ENCODE data around the gene EOLA2. TPM values are rescaled to one million over a fixed set of nuclear protein-coding genes. Genes with fewer than 3 reads are reported as not detected.
"Not testable (repeated sequence)": the region's sequence is repeated elsewhere in the genome, so short reads cannot be mapped to it uniquely, and the experiment has no call there.

The EOLA2 gene
- 10 to 100 TPM; 40.6 to 45.0 TPM for total RNA-seq

GRCh38 chrX:149938427-149938880 lies at the start of gene EOLA2:
TSS of gene EOLA2 (minus strand) at chrX:149938491. CDS start at chrX:149933874, 4,617 bp downstream.
- H3K9me3 Mint-ChIP-seq, result no peaks in the 10 kb centered on the region
- ChIA-PET CTCF (interaction anchor here (0.6 to 3.2 kb wide), 8 partner anchors 23 to 717 kb away, joined by 3 to 27 read pairs (median 3); partner anchors contain the start of gene EOLA1), POLR2A (interaction anchor here (0.6 to 2.1 kb wide), 9 partner anchors 26 to 755 kb away, joined by 3 to 18 read pairs (median 4); partner anchors contain the start of gene EOLA1)
- DNase-seq, result peak; percentile 94
- peaks cover 5% of the 10 kb centered on the region for H3K36me3 Mint-ChIP-seq (ENCODE audit: low read depth)
- peak within 1 kb of the TSS; percentile 85 for H3K4me3 Mint-ChIP-seq
- H3K27ac Mint-ChIP-seq, result peak within 1 kb of the TSS; percentile 100
- H3K4me1 Mint-ChIP-seq, result peaks cover 7% of the 10 kb centered on the region
- H3K27me3 Mint-ChIP-seq, result no peaks in the 10 kb centered on the region

GRCh38 chrX:149987613-149988012 lies 49.3 kb upstream of the EOLA2 start:
- H3K27ac Mint-ChIP-seq, result no peak overlapping the region
- CTCF ChIA-PET, result no interaction called here
- H3K4me1 Mint-ChIP-seq, result no peaks in the 10 kb centered on the region
- POLR2A ChIA-PET, result no interaction called here
- no peaks in the 10 kb centered on the region for H3K9me3 Mint-ChIP-seq
- H3K27me3 Mint-ChIP-seq, result no peaks in the 10 kb centered on the region
- no peak for DNase-seq
- no peak overlapping the region for H3K4me3 Mint-ChIP-seq
- no peaks in the 10 kb centered on the region for H3K36me3 Mint-ChIP-seq (ENCODE audit: low read depth)

GRCh38 chrX:149984411-149984810 lies 46.1 kb upstream of the EOLA2 start:
- Mint-ChIP-seq H3K4me3 (no peak overlapping the region), H3K9me3 (no peaks in the 10 kb centered on the region), H3K27ac (no peak overlapping the region), H3K4me1 (no peaks in the 10 kb centered on the region), H3K36me3 (ENCODE audit: low read depth) (no peaks in the 10 kb centered on the region), H3K27me3 (no peaks in the 10 kb centered on the region)
- CTCF ChIA-PET, result no interaction called here
- DNase-seq, result no peak
- POLR2A ChIA-PET, result no interaction called here

GRCh38 chrX:149982310-149982709 lies 44.0 kb upstream of the EOLA2 start:
- Mint-ChIP-seq H3K4me1 (no peaks in the 10 kb centered on the region), H3K27me3 (no peaks in the 10 kb centered on the region), H3K36me3 (ENCODE audit: low read depth) (no peaks in the 10 kb centered on the region), H3K4me3 (no peak overlapping the region), H3K27ac (no peak overlapping the region), H3K9me3 (no peaks in the 10 kb centered on the region)
- CTCF ChIA-PET, result no interaction called here
- POLR2A ChIA-PET, result no interaction called here
- no peak for DNase-seq

GRCh38 chrX:149979126-149979644 lies 40.9 kb upstream of the EOLA2 start:
- Mint-ChIP-seq H3K4me1 (no peaks in the 10 kb centered on the region), H3K9me3 (no peaks in the 10 kb centered on the region), H3K27me3 (no peaks in the 10 kb centered on the region), H3K4me3 (no peak overlapping the region), H3K27ac (no peak overlapping the region), H3K36me3 (ENCODE audit: low read depth) (no peaks in the 10 kb centered on the region)
- POLR2A ChIA-PET, result no interaction called here
- CTCF ChIA-PET, result no interaction called here
- no peak for DNase-seq

GRCh38 chrX:149962859-149963757 lies 24.8 kb upstream of the EOLA2 start:
- Mint-ChIP-seq H3K27ac (no peak overlapping the region), H3K9me3 (no peaks in the 10 kb centered on the region), H3K4me1 (peaks cover 4% of the 10 kb centered on the region), H3K36me3 (ENCODE audit: low read depth) (peaks cover 16% of the 10 kb centered on the region), H3K4me3 (no peak overlapping the region), H3K27me3 (no peaks in the 10 kb centered on the region)
- ChIA-PET POLR2A (no interaction called here), CTCF (no interaction called here)
- peak; percentile 25 for DNase-seq

GRCh38 chrX:149962010-149962409 lies 23.7 kb upstream of the EOLA2 start:
- Mint-ChIP-seq H3K9me3 (no peaks in the 10 kb centered on the region), H3K27me3 (no peaks in the 10 kb centered on the region), H3K4me3 (no peak overlapping the region), H3K4me1 (no peaks in the 10 kb centered on the region), H3K36me3 (ENCODE audit: low read depth) (peaks cover 13% of the 10 kb centered on the region), H3K27ac (no peak overlapping the region)
- POLR2A ChIA-PET, result no interaction called here
- CTCF ChIA-PET, result no interaction called here
- no peak for DNase-seq

GRCh38 chrX:149961572-149961971 lies 23.3 kb upstream of the EOLA2 start:
- Mint-ChIP-seq H3K9me3 (no peaks in the 10 kb centered on the region), H3K36me3 (ENCODE audit: low read depth) (peaks cover 13% of the 10 kb centered on the region), H3K27ac (no peak overlapping the region), H3K4me1 (no peaks in the 10 kb centered on the region), H3K4me3 (no peak overlapping the region), H3K27me3 (no peaks in the 10 kb centered on the region)
- ChIA-PET CTCF (no interaction called here), POLR2A (no interaction called here)
- DNase-seq, result no peak

GRCh38 chrX:149950681-149951080 lies 12.4 kb upstream of the EOLA2 start:
- Mint-ChIP-seq H3K27me3 (no peaks in the 10 kb centered on the region), H3K27ac (no peak overlapping the region), H3K4me1 (no peaks in the 10 kb centered on the region), H3K36me3 (ENCODE audit: low read depth) (peaks cover 18% of the 10 kb centered on the region), H3K4me3 (no peak overlapping the region), H3K9me3 (no peaks in the 10 kb centered on the region)
- ChIA-PET CTCF (interaction anchor here (0.8 kb wide), 1 partner anchor 11 kb away, joined by 4 read pairs; no protein-coding TSS in a partner anchor), POLR2A (no interaction called here)
- no peak for DNase-seq

- Mint-ChIP-seq H3K9me3 (no peaks in the 10 kb centered on the region), H3K4me3 (no peak overlapping the region), H3K27me3 (no peaks in the 10 kb centered on the region), H3K27ac (no peak overlapping the region), H3K36me3 (ENCODE audit: low read depth) (peaks cover 18% of the 10 kb centered on the region), H3K4me1 (no peaks in the 10 kb centered on the region)
- DNase-seq, result no peak
- ChIA-PET CTCF (interaction anchor here (0.7 to 0.8 kb wide), 2 partner anchors 10 to 732 kb away, joined by 3 to 4 read pairs; no protein-coding TSS in a partner anchor), POLR2A (no interaction called here)
Measured at GRCh38 chrX:149949743-149950436, 11.6 kb upstream of the EOLA2 start.

- H3K4me3 Mint-ChIP-seq, result no peak overlapping the region
- H3K9me3 Mint-ChIP-seq, result no peaks in the 10 kb centered on the region
- H3K27me3 Mint-ChIP-seq, result no peaks in the 10 kb centered on the region
- DNase-seq, result no peak
- ChIA-PET POLR2A (no interaction called here), CTCF (no interaction called here)
- H3K4me1 Mint-ChIP-seq, result no peaks in the 10 kb centered on the region
- H3K36me3 Mint-ChIP-seq (ENCODE audit: low read depth), result peaks cover 13% of the 10 kb centered on the region
- no peak overlapping the region for H3K27ac Mint-ChIP-seq
Measured at GRCh38 chrX:149948016-149948415, 9.7 kb upstream of the EOLA2 start.

GRCh38 chrX:149946932-149947331 lies 8.6 kb upstream of the EOLA2 start:
- H3K27ac Mint-ChIP-seq, H3K4me1 Mint-ChIP-seq, H3K4me3 Mint-ChIP-seq, DNase-seq, H3K9me3 Mint-ChIP-seq, POLR2A ChIA-PET, CTCF ChIA-PET, H3K27me3 Mint-ChIP-seq: not testable (repeated sequence)
- H3K36me3 Mint-ChIP-seq (ENCODE audit: low read depth), result peaks cover 13% of the 10 kb centered on the region

GRCh38 chrX:149945820-149946219 lies 7.5 kb upstream of the EOLA2 start:
- CTCF ChIA-PET, H3K27ac Mint-ChIP-seq, H3K9me3 Mint-ChIP-seq, H3K27me3 Mint-ChIP-seq, POLR2A ChIA-PET, DNase-seq, H3K4me1 Mint-ChIP-seq, H3K4me3 Mint-ChIP-seq: not testable (repeated sequence)
- peaks cover 12% of the 10 kb centered on the region for H3K36me3 Mint-ChIP-seq (ENCODE audit: low read depth)
